RCC 7860 (cell line): ENCODE measurements around the gene GRIA3.

Experiments used
- DNase-seq: peaks from one replicate; pipeline ENCODE4 v3.0.0-alpha.2; 2015; ENCODE audit warnings: low spot score
- FAIRE-seq: peaks from 2 replicates; lab custom pipeline; 2012; peaks lifted over from hg19 to GRCh38; lab: Jason Lieb, UNC

The GRIA3 gene

GRCh38 chrX:123190096-123190495, 6.0 kb downstream of the GRIA3 start:
- no peak for FAIRE-seq
- DNase-seq, result no peak

- DNase-seq (no peak), FAIRE-seq (no peak)
These were observed 9.0 kb downstream of the GRIA3 start for GRCh38 chrX:123193101-123193500.

- FAIRE-seq, result no peak
These were observed 15.3 kb downstream of the GRIA3 start for GRCh38 chrX:123199338-123199737.

GRCh38 chrX:123201720-123202119, 17.6 kb downstream of the GRIA3 start:
- DNase-seq (no peak), FAIRE-seq (no peak)

More at GRCh38 chrX:123199338-123199737, 15.3 kb downstream of the GRIA3 start:
- no peak for DNase-seq

GRCh38 chrX:123202523-123202922, 18.4 kb downstream of the GRIA3 start:
- no peak for DNase-seq
- no peak for FAIRE-seq

GRCh38 chrX:123203772-123204171, 19.7 kb downstream of the GRIA3 start:
- DNase-seq (no peak), FAIRE-seq (no peak)

GRCh38 chrX:123206176-123206575, 22.1 kb downstream of the GRIA3 start:
- DNase-seq, result no peak
- no peak for FAIRE-seq

GRCh38 chrX:123210252-123210651, 26.2 kb downstream of the GRIA3 start:
- DNase-seq (no peak), FAIRE-seq (no peak)

GRCh38 chrX:123215397-123216089, 31.5 kb downstream of the GRIA3 start:
- no peak for DNase-seq
- no peak for FAIRE-seq

- DNase-seq, result no peak
- no peak for FAIRE-seq
These were observed 33.0 kb downstream of the GRIA3 start for GRCh38 chrX:123217077-123217476.

- FAIRE-seq, result no peak
These were observed 33.6 kb downstream of the GRIA3 start for GRCh38 chrX:123217728-123218127.

GRCh38 chrX:123219916-123220315, 35.8 kb downstream of the GRIA3 start:
- DNase-seq (no peak), FAIRE-seq (no peak)

More at GRCh38 chrX:123217728-123218127, 33.6 kb downstream of the GRIA3 start:
- no peak for DNase-seq

GRCh38 chrX:123222920-123223319, 38.8 kb downstream of the GRIA3 start:
- no peak for DNase-seq
- no peak for FAIRE-seq

GRCh38 chrX:123223409-123223808, 39.3 kb downstream of the GRIA3 start:
- FAIRE-seq (no peak), DNase-seq (no peak)

- FAIRE-seq, result no peak
- no peak for DNase-seq
These were observed 39.8 kb downstream of the GRIA3 start for GRCh38 chrX:123223859-123224258.

GRCh38 chrX:123230798-123231197, 46.7 kb downstream of the GRIA3 start:
- FAIRE-seq (no peak), DNase-seq (no peak)

- FAIRE-seq (no peak), DNase-seq (no peak)
These were observed 52.8 kb downstream of the GRIA3 start for GRCh38 chrX:123236859-123237258.

- FAIRE-seq (no peak), DNase-seq (no peak)
These were observed 53.2 kb downstream of the GRIA3 start for GRCh38 chrX:123237271-123237670.

GRCh38 chrX:123254457-123254856, 70.4 kb downstream of the GRIA3 start:
- FAIRE-seq (no peak), DNase-seq (no peak)

- FAIRE-seq (no peak), DNase-seq (no peak)
These were observed 72.3 kb downstream of the GRIA3 start for GRCh38 chrX:123256378-123256777.

- FAIRE-seq (no peak), DNase-seq (no peak)
These were observed 76.9 kb downstream of the GRIA3 start for GRCh38 chrX:123260920-123261418.

GRCh38 chrX:123263270-123263669, 79.2 kb downstream of the GRIA3 start:
- no peak for FAIRE-seq

GRCh38 chrX:123263747-123264146, 79.7 kb downstream of the GRIA3 start:
- FAIRE-seq, result no peak
- no peak for DNase-seq

More at GRCh38 chrX:123263270-123263669, 79.2 kb downstream of the GRIA3 start:
- no peak for DNase-seq
